HG02938 (cell line): ENCODE data around the gene MREG.
"Not testable (repeated sequence)": the region's sequence is repeated elsewhere in the genome, so short reads cannot be mapped to it uniquely, and the experiment has no call there.

ENCODE experiments used
- ATAC-seq: cut with Tn5 transposase; IDR thresholded peaks from one replicate; pipeline ENCODE4 v1.9.1; 2021; ENCODE audit warnings: mild to moderate bottlenecking, moderate library complexity; ENCODE audit not compliant: unreplicated experiment

The MREG gene

DNA sequence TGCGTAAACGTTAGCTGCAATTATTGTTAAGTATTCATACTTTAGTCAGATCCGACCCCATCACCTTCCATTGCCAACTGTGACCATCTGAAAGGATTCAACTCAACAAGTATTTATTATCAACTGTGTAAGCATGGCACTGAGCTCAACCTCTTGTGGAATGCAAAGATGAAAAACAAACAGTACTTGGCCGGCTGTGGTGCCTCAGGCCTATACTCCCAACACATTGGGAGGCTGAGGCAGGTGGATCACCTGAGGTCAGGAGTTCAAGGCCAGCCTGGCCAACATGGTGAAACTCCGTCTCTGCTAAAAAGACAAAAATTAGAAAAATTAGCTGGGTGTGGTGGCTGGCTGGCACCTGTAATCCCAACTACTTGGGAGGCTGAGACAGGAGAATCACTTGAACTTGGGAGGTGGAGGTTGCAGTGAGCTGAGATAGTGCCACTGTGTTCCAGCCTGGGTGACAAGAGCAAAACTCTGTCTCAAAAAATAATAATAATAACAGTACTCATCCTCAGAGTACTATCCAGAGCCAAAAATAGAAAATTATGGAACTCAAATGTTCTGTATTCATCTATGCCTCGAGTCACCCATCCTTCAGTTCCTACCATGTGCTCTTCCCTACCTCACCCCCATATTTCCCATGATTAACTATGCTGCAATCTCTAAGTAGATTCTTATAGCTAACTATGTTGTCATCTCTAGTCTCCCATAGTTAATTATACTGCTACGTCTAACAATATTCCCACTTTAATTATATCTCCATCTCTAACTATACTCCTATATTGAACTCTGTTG, 8.6 kb upstream of the MREG start:
- no peak for ATAC-seq

DNA sequence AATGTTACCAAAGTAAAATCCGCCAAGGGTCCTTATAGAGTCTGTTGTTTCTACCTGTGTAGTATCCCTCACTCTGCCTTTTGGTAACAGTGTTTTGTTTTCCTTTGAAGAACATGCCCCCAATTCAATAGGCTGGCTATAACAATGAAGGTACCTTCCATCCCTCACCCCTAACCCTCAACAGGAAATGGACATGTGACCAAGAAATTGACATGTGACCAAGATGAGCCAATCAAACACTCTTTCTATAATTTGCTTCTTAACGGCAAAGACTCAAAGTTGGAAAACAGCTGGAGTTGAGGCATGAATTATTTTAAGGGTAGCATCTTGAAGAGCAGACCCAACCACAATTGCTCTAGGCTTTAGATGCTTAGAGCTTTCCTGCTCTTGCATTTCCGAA, 5.4 kb upstream of the MREG start:
- no peak for ATAC-seq

DNA sequence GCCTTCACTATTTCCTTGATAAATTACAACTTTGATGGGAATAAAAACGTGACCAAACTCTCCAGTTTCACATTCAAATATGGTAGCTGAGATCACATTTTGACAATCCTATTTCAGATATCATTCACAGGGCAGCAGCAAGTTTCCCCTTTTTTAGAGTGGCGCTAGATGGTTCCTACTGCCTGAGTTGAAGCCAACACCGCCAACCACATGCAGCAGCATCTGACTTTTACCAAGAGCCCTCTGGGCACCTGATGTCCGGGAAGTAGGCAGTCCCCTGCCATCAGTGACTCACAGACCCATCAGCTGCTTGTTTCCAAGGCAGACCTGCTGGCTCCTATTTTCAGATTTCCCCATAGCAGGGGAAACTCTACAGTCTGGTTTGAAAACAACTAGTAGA, 4.0 kb upstream of the MREG start:
- ATAC-seq = no peak

DNA sequence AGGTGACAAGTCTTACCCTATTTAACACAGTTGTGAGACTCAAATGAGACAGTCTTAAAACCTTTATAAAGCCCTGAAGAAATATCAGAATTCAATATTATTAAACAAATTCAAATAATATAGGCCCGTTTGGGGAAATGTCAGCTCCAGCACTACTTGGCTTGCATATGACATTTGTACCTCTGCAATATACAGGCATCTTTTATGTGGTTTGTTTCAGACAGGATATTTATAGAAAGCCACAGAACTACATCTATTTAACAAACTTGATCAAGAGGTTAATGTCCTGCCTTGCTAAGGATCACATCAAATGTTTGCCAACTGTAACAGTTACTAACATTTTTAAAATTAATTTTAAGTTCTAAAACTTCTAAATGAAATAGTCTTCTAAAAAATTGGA, 3.2 kb upstream of the MREG start:
- ATAC-seq = no peak

DNA sequence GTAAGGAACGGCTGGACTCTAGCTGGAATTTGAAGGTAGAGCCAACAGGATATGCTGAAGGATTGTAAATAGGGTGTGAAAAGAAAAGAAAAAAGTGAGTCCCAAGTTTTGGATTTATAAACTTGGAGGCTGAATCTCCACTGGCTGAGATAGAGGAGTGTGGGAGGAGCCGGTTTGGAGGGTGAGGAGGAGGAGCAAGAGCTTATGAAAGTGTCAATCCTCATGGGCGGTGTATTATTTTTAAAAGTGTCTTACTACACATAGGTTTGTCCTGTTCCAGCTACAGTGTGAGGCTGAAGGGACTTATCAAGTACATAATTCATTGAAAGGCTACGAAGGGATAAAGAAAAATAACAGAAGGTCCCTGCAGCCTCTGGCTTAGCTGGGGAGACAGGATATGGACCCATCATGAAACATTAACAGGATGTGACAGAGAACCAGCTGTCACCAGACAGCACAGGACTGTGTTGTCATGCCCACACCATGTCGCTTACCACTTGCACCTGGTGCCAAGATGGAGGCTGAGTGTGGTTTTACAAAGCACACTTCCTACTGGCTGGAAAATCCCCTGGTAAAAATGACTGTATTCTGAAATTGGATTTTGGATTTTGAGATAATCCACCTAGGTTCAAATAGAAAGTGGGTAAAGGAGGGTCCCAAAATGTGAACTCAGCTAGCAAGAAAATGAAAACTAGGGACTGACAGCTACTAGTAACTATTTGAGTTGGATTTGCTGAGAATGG, 2.5 kb upstream of the MREG start:
- peak; percentile 88 for ATAC-seq

DNA sequence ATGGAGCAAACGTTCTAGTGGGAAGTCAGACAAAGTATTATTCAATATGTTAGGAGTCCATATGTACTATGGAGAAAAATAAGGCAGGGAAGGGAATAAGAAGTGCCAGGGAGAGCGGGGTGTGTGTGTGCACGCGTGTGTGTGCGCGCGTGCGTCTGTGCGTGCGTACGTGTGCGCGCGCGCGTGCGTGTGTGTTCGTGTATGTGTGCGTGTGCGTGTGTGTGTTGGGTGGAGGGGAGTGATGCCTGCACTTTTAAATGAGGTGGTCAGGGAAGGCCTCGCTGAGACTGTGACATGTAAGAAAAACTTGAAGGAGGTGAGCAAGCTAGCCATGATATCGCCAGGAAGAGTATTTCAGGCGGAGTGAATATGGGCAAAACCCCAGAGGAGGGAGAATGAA, 1.6 kb upstream of the MREG start:
- ATAC-seq = no peak

DNA sequence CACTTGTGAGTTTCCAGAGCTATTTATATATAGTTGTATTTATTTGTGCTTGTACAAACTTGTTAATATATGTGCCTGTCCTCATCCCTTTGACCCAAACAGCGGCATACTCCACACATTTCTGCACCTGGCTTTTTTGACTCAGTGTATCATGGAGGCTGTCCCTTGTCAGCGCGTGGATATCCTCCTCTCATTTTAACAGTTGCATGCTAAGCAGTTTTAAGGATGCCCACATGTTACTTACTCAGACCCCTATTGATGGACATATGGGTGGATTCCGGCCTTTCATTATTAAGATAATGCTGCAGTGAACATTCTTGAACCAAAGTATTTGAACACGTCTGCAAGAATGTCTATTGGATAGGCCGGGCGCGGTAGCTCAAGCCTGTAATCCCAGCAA, 655 bp upstream of the MREG start:
- no peak for ATAC-seq

DNA sequence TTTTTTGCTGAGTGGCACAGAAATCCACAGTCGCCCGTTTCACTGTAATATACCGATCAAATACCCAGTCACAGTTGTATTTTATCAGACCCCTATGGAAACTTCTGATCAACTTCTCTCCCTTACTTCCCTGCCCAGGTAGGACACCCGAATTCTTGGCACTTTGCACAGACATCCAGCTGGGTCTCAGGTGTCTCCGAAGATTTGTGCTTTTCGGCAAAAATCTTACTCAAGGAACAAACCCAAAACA, 596 bp downstream of the MREG start:
- no peak for ATAC-seq

DNA sequence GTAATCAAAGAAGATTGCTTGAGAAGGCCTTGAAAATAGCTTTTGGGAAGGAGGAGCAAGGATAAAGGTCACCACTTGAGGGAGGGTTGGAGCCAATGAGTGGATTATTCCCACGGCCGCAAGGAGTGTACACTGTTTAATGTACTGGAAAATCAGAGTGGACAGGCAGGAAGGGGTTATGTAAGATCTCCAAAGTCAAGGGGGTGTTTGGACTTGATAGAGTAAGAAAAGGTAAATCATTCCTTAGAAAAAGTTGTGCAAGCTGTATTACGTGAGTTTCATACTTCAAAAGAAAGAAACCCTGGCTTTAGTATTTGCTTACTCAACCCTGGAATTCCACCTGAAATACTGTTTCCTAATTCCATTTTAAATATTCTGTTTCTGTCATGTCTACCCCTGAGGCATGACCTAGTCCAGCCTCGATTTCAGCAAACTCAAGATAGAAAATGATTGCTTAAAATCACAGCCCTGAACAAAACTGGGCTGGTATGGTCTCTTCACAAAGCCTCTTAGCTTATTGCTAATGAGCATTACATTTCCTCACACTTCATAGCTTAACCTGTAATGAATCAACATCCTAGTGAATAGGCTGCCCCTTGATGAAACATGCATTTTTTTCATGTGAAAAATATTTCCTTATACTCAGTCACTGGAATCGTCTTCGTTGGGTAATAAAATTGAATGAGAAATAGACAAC, 1.1 kb downstream of the MREG start:
- no peak for ATAC-seq

DNA sequence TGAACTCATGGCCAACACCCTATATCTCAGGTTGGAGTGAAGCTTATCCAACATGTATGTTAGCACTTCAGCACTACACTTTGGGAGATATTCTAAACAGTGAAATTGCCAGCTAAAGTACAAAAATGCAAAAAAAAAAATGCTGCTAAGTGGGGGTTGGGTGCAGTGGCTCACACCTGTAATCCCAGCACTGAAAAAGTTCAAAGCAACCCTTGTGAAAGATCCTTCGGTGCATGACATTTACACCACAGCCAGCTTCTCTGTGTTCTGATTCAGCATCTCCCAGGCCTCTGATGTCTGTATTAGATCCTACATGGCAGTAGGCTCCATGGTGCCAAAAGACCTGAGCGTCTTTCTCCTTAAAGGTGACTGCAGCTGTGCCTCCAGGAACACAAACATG, 4.1 kb downstream of the MREG start:
- not testable (repeated sequence) for ATAC-seq

DNA sequence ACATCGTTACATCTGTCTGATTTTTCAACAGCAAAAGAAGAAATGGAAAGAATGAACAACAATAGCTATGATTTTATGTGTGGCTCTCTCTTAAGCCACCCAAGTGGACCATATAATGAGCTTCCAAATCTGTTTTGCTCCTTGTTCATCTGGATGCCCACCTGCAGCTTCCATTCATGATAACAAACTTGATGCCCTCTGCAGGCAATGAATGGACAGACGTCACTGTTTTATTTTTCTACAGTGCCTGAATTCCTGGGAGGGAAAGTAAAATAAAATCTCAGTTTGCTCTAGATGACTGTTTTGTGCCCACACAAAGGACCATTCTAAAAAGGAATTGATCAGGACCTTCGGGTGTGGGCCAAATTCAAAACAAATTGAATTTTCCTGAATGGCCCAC, 5.0 kb downstream of the MREG start:
- ATAC-seq = no peak

DNA sequence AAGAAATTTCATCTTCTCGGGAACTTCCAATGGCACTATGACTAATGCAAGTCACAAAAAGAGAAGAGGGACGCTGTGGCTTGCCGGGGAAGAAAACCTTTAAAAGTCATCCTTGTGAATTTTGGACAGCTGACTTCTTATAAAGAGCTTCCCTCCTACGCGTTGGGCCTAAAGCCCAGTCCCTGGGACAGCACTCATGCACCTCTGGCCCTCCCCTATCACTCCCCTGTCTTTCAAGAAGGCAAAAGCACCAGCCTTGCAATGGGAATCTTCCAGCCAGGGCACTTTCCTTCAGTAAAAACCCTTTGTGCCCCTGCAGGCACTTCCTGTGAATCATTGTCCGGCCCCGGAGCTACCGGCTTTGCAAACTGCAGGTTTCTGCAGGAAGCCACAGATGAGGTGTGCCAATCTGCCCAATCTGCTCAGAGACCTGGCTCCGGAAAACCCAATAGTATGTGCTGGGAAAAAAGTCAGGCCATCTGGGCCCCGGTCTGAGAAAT, 7.1 kb downstream of the MREG start:
- peak; percentile 26 for ATAC-seq

DNA sequence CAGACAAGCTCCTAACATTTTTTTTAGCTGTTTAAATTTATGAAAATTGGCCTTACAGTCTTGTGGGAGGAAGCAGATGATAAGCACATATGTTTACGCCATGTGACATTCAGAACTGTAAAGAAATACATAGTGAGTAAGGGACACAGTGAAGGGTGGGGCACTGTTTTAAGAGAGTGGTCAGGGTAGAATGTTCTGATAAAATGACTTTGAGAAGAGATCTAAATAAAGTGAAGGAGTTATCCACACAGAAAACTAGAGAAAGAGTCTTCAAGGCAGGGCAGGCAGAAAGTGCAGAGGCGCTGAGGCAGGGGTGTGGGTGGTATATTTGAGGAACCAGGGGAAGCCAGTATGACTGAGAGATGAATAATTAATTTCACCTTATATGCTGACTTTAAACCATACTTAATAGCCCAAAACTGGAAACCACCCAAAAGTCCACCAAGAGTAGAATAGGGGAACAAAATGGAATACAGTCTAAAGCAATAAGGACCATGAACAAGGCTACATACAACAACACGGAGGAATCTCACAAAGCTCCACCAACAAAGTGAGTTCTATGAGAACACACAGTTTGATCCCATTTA, 8.6 kb downstream of the MREG start:
- ATAC-seq = peak; percentile 48

DNA sequence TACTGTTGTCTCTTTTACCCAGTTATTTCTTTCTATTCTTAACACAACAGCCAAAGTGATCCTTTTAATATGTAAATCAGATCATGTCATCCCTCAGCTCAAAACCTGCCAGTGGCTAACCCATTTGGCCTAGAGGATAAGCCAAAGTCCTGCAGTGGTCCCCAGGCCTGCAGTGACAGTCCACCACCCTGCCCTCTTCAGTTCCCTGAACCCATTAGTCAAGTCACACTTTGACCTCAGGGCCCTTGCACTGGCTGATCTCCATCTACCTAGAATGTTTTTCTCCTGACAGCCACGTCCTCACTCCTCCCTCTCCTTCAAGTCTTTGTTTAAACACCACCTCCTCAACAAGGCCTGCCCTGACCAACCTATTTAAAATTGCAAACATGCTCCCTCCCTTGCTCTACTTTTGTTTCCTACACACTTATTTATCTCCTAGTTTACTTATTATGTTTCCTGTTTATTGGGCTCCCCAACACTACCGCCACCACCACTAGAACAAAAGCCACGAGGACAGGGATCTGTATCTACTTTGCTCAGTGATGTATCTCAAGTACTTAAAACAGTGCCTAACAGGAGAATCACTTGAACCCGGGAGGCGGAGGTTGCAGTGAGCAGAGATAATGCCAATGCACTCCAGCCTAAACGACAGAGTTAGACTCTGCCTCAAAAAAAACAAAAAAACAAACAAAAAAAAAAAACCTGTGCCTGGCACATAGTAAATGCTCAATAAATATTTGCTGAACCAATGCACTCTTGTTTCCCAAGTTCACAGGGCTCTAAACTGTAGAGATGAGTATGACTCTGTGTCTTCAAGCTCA, 9.3 kb downstream of the MREG start:
- no peak for ATAC-seq

DNA sequence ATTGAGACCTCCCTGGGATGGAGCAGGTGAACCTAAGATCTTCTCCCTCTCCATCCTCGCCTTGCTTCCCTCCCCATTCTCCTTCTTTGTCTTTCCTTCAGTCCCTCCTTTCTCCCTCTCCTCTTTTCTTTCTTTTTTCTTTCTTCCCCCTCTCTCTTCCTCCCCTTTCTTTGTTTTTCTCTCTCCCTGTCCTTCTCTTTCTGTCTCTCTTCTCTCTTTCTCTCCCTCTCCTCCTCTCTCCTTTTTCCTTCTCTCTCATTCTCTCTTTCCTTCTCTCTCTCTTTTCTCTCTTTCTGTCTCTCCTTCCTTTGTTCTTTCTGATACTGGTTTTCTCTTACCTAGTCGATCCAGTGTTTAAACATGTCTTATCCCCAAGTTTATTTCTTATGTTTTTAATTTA, 10.7 kb downstream of the MREG start:
- ATAC-seq = no peak

DNA sequence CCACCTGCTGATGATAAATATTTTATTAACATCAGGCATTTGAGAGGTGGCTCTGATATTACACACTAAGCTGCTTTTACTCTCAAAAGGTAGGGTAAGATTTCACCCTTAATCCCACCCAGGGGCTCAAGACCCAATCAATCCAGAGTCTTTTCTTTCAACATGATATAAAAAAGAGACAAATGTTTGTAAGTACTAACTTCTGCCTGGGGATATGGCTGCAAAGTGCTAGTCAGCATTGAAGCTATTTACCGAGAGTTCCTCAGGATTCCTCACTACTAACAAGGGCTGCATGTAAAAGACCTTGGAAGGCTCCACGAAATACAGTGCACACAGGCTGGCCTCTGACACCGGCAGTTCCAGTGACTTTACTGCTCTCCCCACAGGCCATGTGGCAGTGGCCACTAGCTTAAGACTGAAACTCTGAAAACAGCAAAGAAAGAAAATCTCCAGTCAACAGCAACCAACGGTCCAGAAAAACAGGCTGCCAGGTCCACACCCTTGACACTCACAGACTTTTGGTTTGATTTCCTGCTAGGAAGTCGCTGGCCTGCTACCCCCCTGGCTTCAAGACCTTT, 11.2 kb downstream of the MREG start:
- no peak for ATAC-seq

DNA sequence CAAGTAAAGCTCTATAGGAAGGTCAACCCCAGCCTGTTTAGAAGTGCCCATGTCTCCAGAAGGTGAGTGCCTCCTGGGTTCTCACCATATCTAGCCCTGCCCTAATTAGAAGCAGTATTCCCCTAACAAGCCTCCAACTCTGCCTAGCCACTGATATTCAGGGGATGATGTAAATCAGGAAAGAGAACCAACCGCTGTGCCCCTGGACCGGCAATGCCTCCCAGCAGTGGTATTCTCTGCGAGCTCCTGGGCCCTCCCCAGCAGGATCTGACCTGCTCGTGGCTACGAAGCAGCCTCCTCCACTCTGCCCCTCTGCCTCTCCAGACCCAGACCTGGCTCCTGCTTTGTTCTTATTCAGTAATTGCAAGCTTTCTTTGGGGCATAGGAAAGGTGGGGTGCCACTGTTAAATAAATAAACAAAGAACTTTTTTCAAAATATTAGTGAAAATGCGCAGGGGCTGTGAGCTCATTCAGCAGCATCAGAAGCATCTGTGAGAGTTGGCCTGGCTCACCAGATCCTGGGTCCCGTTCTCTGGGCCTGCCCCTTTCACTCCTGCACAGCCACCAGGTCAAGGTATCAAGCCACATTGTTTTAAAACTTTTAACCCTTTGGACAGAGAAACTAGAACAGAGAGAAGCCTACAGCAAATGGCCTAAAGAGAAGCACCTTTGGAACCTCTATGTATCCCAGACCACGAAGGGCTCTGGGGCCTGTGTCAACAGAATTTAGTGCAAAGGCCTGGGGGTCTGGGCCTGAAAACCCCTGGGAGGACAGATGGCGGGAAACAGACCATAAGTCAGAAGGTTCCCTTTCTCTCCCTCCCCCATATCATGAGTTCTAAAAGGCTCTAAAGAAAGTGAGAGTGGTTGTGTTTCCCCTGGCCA, 11.9 kb downstream of the MREG start:
- ATAC-seq = peak; percentile 22

DNA sequence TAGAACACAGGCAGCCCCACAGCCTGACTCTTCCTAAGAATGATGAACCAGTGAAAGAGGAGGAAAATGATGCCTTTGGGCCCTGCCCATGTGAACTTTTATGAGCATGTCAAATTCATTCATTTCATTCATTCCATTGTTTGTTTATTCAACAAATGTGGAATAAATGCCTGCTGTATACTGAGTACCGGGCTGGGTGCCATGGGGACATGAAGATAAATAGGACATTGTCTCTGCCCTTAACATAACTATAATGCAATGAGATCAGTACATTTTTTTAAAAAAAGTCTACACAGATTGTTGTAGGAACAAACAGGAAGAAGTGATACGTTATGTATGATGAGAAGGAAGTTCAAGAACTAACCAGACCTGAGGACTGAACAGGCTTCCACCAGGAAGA, 14.7 kb downstream of the MREG start:
- ATAC-seq = no peak

DNA sequence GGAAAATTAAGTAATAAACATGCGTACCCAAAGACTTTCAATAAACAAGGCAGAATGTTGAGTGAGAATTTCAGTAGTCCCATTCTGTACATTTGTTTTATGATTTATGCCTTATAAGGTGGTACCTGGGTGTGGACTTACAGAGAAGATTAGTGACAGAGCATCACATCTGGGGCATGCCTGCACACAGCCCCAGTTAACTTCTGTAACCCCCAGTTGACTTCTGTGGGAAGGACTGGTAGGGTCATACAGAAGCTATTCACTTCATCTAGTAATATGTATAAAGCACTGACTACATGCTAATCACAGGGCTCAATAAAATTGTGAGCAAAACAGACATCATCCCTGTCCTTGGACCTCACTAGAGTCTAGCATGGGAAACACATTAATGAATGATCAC, 16.1 kb downstream of the MREG start:
- no peak for ATAC-seq
